Stimulated activated CD8-positive, alpha-beta memory T cell treated with anti-CD3 and anti-CD28 coated beads, Interleukin-15, amount 100 ng/mL, for 1 hour (primary cell): ENCODE data around the gene MPL.

ENCODE experiments used
- DNase-seq: peaks from one replicate; pipeline ENCODE4 v3.0.0-alpha.2; 2020; ENCODE audit warnings: low read depth

MPL gene

GRCh38 chr1:43306688-43307457, 30.7 kb upstream of the MPL start:
- DNase-seq, result no peak

- no peak for DNase-seq
These were observed 30.0 kb upstream of the MPL start for GRCh38 chr1:43307458-43308158.

GRCh38 chr1:43308635-43309404, 28.8 kb upstream of the MPL start:
- no peak for DNase-seq

GRCh38 chr1:43309405-43310025, 28.1 kb upstream of the MPL start:
- no peak for DNase-seq

GRCh38 chr1:43311521-43311920, 26.1 kb upstream of the MPL start:
- DNase-seq, result no peak

- DNase-seq, result no peak
These were observed 25.4 kb upstream of the MPL start for GRCh38 chr1:43312212-43312623.

- DNase-seq, result no peak
These were observed 24.7 kb upstream of the MPL start for GRCh38 chr1:43312663-43313515.

- no peak for DNase-seq
These were observed 23.8 kb upstream of the MPL start for GRCh38 chr1:43313771-43314170.

- DNase-seq, result no peak
These were observed 23.4 kb upstream of the MPL start for GRCh38 chr1:43314233-43314632.

GRCh38 chr1:43315481-43315880, 22.1 kb upstream of the MPL start:
- no peak for DNase-seq

GRCh38 chr1:43315963-43316737, 21.5 kb upstream of the MPL start:
- DNase-seq, result no peak

GRCh38 chr1:43316738-43317520, 20.7 kb upstream of the MPL start:
- no peak for DNase-seq

GRCh38 chr1:43317817-43318471, 19.7 kb upstream of the MPL start:
- no peak for DNase-seq

GRCh38 chr1:43318831-43319230, 18.8 kb upstream of the MPL start:
- DNase-seq, result no peak

GRCh38 chr1:43319288-43319687, 18.3 kb upstream of the MPL start:
- no peak for DNase-seq

GRCh38 chr1:43319766-43320165, 17.9 kb upstream of the MPL start:
- no peak for DNase-seq

- DNase-seq, result no peak
These were observed 16.2 kb upstream of the MPL start for GRCh38 chr1:43321331-43321891.

- DNase-seq, result no peak
These were observed 15.1 kb upstream of the MPL start for GRCh38 chr1:43322506-43322905.

- no peak for DNase-seq
These were observed 12.8 kb upstream of the MPL start for GRCh38 chr1:43324810-43325209.
